GM21526 (cell line): ENCODE data around the gene NEFH.
"Not testable (repeated sequence)": the region's sequence is repeated elsewhere in the genome, so short reads cannot be mapped to it uniquely, and the experiment has no call there.

Experiments
- ATAC-seq: cut with Tn5 transposase; IDR thresholded peaks from one replicate; pipeline ENCODE4 v1.9.1; 2021; ENCODE audit warnings: moderate library complexity; ENCODE audit not compliant: unreplicated experiment, low FRiP score

The NEFH gene

DNA sequence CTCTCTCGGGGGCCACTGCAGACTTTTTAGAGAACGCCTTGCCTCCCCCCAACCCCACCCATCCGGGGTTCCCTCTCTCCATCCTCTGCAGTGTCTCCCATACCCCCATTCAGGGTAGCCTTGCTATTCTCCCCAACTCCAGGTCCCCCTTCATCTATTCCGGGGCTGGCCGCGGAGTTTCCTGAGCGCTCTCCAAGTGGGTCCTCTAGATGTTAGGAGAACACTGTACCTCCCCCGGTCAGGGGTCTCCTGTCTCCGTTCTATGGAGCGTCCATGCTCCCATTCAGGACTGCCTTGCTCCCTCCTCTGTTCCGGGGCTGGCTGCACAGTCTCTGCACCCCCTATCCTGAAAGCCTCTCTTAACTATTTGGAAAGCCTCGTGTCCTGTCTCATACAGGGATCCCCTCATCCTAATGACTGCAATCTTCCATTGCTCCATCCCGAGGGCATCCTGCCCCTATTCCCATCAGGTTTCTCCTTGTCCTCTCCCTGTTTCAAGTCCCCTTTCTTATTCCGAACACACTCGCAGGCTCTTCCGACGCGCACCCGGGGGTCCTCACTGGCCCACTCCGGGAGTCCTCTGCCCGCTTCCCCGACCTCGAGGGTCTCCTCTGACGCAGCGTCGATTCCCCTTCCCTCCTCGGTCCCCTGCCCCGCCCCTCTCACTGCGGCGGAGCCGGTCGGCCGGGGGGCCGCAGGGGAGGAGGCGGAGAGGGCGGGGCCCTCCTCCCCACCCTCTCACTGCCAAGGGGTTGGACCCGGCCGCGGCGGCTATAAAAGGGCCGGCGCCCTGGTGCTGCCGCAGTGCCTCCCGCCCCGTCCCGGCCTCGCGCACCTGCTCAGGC lies at the start of gene NEFH:
NEFH (plus strand) TSS at position 802 of the 845 bp plus-strand sequence. CDS start 45 bp downstream, outside the sequence.
- no peak for ATAC-seq

DNA sequence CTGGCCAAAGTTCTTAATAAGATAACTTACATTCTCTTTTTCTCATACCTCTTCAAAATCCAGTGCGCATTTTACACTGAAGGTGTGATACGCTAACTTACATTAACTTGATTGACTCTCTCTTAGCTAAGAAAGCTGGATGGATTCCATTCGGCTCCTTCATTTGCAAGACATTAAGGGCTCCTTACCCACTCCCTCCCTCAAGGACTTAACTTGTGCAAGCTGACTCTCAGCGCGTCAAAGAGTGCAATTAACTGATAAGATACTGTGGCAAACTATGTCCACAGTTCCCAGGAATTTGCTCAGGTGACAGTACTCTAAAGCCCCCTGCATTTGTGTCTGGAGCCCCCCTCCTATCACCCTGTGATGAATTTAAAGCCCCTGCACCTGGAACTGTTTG lies 48.0 kb upstream of the NEFH start:
- ATAC-seq: no peak

GRCh38 chr22:29433856-29434255 lies 46.2 kb upstream of the NEFH start:
- ATAC-seq: no peak

GRCh38 chr22:29434288-29434687 lies 45.7 kb upstream of the NEFH start:
- no peak for ATAC-seq

GRCh38 chr22:29435236-29436136 lies 44.5 kb upstream of the NEFH start:
- no peak for ATAC-seq

DNA sequence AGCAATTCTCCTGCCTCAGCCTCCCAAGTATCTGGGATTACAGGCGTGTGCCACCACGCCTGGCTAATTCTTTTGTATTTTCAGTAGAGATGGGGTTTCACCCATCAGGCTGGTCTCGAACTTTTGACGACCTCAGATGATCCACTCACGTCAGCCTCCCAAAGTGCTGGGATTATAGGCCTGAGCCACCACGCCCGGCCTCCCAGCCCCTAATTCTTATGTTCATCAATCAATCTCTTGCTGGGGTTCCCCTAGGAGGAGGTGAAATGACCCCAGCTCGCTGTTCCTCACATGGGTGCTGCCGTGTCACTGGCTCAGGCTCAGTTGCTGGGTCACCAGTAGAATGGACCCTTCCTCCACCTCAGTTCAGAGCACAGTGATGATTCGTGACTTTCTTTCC lies 41.7 kb upstream of the NEFH start, which contains the start of gene RFPL1:
RFPL1 (plus strand) TSS at position 301 of the 400 bp plus-strand sequence.
- not testable (repeated sequence) for ATAC-seq

GRCh38 chr22:29442976-29443375 lies 37.0 kb upstream of the NEFH start:
- no peak for ATAC-seq

DNA sequence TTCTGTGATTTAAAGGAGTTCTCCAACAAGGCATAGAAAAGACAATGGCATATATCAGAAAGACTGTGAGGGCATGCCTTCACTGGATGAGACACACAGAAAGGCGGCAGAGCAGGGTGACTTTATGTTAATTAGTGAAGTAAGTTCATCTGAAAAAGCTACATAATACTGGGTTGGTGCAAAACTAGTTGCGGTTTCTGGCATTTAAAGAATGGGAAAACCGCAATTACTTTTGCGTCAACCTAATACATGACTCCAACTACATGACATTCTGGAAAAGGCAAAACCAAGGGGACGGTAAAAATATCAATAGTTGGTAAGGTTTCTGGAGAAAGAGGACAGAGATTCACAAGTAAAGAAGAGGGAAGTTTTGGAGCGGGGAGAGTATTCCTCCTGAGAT lies 36.6 kb upstream of the NEFH start:
- ATAC-seq: no peak

- no peak for ATAC-seq
These were observed 35.9 kb upstream of the NEFH start for GRCh38 chr22:29443861-29444792.

DNA sequence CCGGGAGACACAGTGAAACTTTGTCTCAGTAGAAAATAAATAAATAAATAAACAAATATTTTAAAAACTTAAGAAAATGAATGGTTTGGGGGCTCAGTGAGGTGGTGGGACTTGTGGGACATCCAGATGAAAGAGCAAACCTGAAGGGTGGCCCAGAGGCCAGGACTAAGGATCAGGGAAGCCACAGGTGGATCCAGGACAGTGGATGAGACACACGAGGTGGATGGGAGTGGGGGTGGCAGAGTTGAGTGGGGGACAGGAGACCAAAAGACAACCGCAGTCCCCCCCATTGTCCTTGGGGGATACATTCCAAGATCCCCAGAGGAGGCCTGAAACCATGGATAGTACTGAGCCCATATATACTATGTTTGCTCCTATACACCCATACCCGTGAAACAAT lies 34.5 kb upstream of the NEFH start:
- no peak for ATAC-seq

- ATAC-seq: no peak
These were observed 32.1 kb upstream of the NEFH start for GRCh38 chr22:29447906-29448305.

DNA sequence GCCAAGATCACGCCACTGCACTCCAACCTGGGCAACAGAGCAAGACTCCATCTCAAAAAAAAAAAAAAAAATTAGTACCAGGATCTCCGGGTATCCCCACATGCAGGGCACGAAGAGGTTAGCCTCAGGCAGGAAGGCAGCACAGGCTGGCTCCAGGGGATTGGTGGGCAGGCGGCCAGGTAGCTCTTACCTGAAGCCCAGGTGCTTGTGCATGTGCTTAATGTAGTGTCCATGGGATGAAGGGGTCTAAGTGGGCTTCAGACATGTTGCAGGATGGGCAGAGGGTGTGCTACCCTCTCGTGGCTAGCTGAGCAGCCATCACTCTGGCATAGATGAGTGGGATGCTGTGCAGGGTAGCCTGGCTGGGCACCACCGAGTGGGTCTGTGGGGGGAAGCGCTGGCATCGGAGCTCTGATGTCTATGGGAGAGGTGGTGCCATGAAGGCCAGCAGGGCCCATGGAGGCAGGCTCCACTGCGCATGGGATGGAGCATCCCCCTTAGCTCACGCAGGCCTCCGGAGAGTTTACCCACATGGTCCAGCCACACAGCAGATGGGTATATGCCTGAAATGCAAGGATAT lies 30.6 kb upstream of the NEFH start:
- no peak for ATAC-seq

DNA sequence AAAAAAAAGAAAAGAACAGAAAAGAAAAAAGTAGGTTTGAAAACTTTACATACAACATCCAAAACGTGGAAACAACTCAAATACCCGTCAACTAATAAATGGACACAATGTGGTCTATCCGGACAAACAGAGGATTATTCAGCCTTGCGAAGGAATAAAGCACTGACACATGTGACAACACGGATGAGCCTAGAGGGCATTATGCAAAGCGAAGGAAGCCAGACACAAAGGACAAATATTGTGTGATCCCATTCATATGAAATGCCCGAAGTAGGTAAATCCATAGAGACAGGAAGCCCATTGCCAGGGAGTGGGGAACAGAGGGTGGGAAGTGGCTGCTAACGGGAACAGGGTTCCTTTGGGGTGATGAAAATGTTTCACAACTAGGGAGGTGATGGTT lies 29.8 kb upstream of the NEFH start:
- no peak for ATAC-seq

- no peak for ATAC-seq
These were observed 28.2 kb upstream of the NEFH start for GRCh38 chr22:29451863-29452262.

GRCh38 chr22:29454276-29454675 lies 25.7 kb upstream of the NEFH start:
- no peak for ATAC-seq

GRCh38 chr22:29456211-29456671 lies 23.8 kb upstream of the NEFH start:
- no peak for ATAC-seq

- ATAC-seq: no peak
These were observed 22.3 kb upstream of the NEFH start for GRCh38 chr22:29457730-29458129.

- ATAC-seq: no peak
These were observed 21.5 kb upstream of the NEFH start for GRCh38 chr22:29458551-29458950.

DNA sequence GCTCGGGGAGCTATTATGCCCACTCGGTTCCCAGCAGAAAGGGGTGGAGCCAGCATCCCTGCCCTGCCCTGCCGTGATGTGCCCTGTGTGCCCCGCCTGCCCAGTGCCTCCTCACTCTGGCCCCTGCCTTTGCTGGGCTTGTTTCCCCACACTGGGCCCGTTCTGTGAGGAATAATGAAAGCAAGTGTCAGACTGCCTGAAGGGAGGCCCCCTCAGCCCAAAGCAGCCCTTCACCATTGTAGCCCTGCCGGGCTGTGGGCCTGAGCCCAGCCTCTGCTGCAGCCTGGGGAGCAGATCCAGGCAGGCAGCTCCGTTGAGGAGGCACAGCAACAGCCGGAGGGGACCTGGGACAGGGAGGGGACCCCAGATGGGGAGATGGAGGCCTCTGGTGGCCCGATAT lies 20.2 kb upstream of the NEFH start:
- no peak for ATAC-seq

GRCh38 chr22:29461263-29461662 lies 18.8 kb upstream of the NEFH start:
- ATAC-seq: no peak
